Suprapubic skin (tissue), 4 donors: ENCODE measurements around the gene ROBO1. TPM values are rescaled to one million over a fixed set of nuclear protein-coding genes. Genes with fewer than 3 reads are reported as not detected.

Experiments used
- DNase-seq, 2 donors: peaks; one replicate each; pipeline ENCODE4 v3.0.0-alpha.2; 2019; ENCODE audit warnings: low spot score in 2 of 2
- H3K27ac ChIP-seq: fragments of 200-600 bp; sonication (generic); one replicate; pipeline ENCODE4 v1.5.1; 2019
- H3K27me3 ChIP-seq: fragments of 200-600 bp; sonication (generic); one replicate; pipeline ENCODE4 v1.5.1; 2019
- H3K36me3 ChIP-seq: fragments of 200-600 bp; sonication (generic); one replicate; pipeline ENCODE4 v1.5.1; 2019
- H3K4me1 ChIP-seq: fragments of 200-600 bp; sonication (generic); one replicate; pipeline ENCODE4 v1.5.1; 2019
- H3K4me3 ChIP-seq: fragments of 200-600 bp; sonication (generic); one replicate; pipeline ENCODE4 v1.5.1; 2019; ENCODE audit warnings: mild to moderate bottlenecking
- H3K9me3 ChIP-seq: fragments of 200-600 bp; sonication (generic); one replicate; pipeline ENCODE4 v1.5.1; 2019
- EP300 ChIP-seq: sonication (generic); formaldehyde crosslinking; IDR thresholded peaks from one replicate; pipeline ENCODE4 v1.6.1; 2017; ENCODE audit warnings: antibody characterized with exemption
- POLR2A ChIP-seq, 2 donors: fragments of 450-650 bp; IDR thresholded peaks; one replicate each; pipeline ENCODE4 v1.6.1; 2017; ENCODE audit warnings: antibody characterized with exemption in 2 of 2, mild to moderate bottlenecking in 2 of 2, moderate library complexity in 2 of 2
- POLR2AphosphoS5 ChIP-seq, 3 donors: sonication (generic); formaldehyde crosslinking; IDR thresholded peaks; one replicate each; pipeline ENCODE4 v1.6.1; 2017; ENCODE audit warnings: antibody characterized with exemption in 3 of 3
- WGBS: methylation state at CpG from one replicate; pipeline ENCODE4 v1.1.5; 2018; 5-methylcytosine and 5-hydroxymethylcytosine counted together
- total RNA-seq, 4 donors: library from RNA; depleted of rRNA; stranded (reverse); fragments of >200 nt; gene quantifications; one replicate each; pipeline ENCODE4 v1.1.0, GENCODE V29; 2016
- TF ChIP-seq, protein P1 (sequence below), 2 donors: fragments of 200-600 bp in 1 of 2; fragments of 450-650 bp in 1 of 2; sonication (generic) in 1 of 2; IDR thresholded peaks; one replicate each; pipeline ENCODE4 v1.5.1; 2016 to 2019; ENCODE audit warnings: antibody characterized with exemption in 2 of 2, mild to moderate bottlenecking in 1 of 2, moderate library complexity in 1 of 2

ROBO1 gene
- total RNA-seq, 4 donors from 2014 or later, result 67.7 to 80.3 (median 71.3) TPM

- H3K27ac ChIP-seq, result no peak overlapping the region
- no peaks in the 10 kb centered on the region for H3K36me3 ChIP-seq
- no peak for TF ChIP-seq POLR2A (IDR thresholded peaks at IDR 0.05)
- TF ChIP-seq POLR2AphosphoS5 (IDR thresholded peaks at IDR 0.05), result no peak
- no peak for TF ChIP-seq EP300
- peaks cover 14% of the 10 kb centered on the region for H3K4me1 ChIP-seq
- H3K27me3 ChIP-seq, result no peaks in the 10 kb centered on the region
- no peaks in the 10 kb centered on the region for H3K9me3 ChIP-seq
- H3K4me3 ChIP-seq, result no peak overlapping the region
- DNase-seq, result no peak
- WGBS, result 52% methylated on average over 3 of the region's 3 CpGs
Measured at GRCh38 chr3:78845605-78846004, 922.2 kb downstream of the ROBO1 start.

GRCh38 chr3:78844307-78844706, 923.5 kb downstream of the ROBO1 start:
- Histone ChIP-seq H3K9me3 (no peaks in the 10 kb centered on the region), H3K4me1 (peaks cover 14% of the 10 kb centered on the region), H3K4me3 (no peak overlapping the region), H3K36me3 (no peaks in the 10 kb centered on the region), H3K27me3 (no peaks in the 10 kb centered on the region), H3K27ac (no peak overlapping the region)
- WGBS, result 92% methylated on average over 4 of the region's 4 CpGs
- DNase-seq, result no peak
- TF ChIP-seq POLR2AphosphoS5 (IDR thresholded peaks at IDR 0.05) (no peak), POLR2A (IDR thresholded peaks at IDR 0.05) (no peak), EP300 (no peak)
- TF ChIP-seq, protein P1, sequence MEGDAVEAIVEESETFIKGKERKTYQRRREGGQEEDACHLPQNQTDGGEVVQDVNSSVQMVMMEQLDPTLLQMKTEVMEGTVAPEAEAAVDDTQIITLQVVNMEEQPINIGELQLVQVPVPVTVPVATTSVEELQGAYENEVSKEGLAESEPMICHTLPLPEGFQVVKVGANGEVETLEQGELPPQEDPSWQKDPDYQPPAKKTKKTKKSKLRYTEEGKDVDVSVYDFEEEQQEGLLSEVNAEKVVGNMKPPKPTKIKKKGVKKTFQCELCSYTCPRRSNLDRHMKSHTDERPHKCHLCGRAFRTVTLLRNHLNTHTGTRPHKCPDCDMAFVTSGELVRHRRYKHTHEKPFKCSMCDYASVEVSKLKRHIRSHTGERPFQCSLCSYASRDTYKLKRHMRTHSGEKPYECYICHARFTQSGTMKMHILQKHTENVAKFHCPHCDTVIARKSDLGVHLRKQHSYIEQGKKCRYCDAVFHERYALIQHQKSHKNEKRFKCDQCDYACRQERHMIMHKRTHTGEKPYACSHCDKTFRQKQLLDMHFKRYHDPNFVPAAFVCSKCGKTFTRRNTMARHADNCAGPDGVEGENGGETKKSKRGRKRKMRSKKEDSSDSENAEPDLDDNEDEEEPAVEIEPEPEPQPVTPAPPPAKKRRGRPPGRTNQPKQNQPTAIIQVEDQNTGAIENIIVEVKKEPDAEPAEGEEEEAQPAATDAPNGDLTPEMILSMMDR (IDR thresholded peaks at IDR 0.05), result no peak

DNA sequence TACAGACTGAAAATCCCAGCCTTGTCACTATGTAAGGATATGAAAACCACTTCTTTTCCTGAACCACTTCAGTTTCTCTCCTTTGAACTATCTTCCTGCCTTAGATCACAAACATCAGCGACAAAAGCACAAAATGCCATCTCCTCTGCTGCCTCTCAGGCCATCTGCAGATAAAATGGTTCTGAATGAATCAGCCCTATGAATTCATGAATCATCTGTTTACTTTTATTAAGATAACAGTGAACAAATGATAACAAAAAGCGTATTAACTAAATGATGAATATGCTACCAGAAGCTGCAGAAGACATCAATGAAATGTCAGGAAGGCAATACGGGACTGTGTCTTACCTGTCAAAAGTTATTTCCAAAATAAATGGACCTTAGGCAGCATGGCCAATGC, 928.1 kb downstream of the ROBO1 start:
- no peaks in the 10 kb centered on the region for H3K9me3 ChIP-seq
- H3K27ac ChIP-seq, result no peak overlapping the region
- no peak for DNase-seq
- H3K4me1 ChIP-seq, result no peaks in the 10 kb centered on the region
- WGBS, result 42% methylated on average over 3 of the region's 3 CpGs
- no peak overlapping the region for H3K4me3 ChIP-seq
- TF ChIP-seq POLR2A (IDR thresholded peaks at IDR 0.05) (no peak), POLR2AphosphoS5 (IDR thresholded peaks at IDR 0.05) (no peak), EP300 (no peak)
- TF ChIP-seq, protein P1 (IDR thresholded peaks at IDR 0.05), result no peak
- H3K36me3 ChIP-seq, result no peaks in the 10 kb centered on the region
- no peaks in the 10 kb centered on the region for H3K27me3 ChIP-seq

GRCh38 chr3:78838362-78838761, 929.4 kb downstream of the ROBO1 start:
- no peaks in the 10 kb centered on the region for H3K4me1 ChIP-seq
- H3K27ac ChIP-seq, result no peak overlapping the region
- TF ChIP-seq POLR2A (IDR thresholded peaks at IDR 0.05) (no peak), POLR2AphosphoS5 (IDR thresholded peaks at IDR 0.05) (no peak), EP300 (no peak)
- TF ChIP-seq, protein P1 (IDR thresholded peaks at IDR 0.05), result no peak
- no peaks in the 10 kb centered on the region for H3K9me3 ChIP-seq
- DNase-seq, result no peak
- no peak overlapping the region for H3K4me3 ChIP-seq
- 89% methylated on average over 4 of the region's 4 CpGs for WGBS
- no peaks in the 10 kb centered on the region for H3K36me3 ChIP-seq
- H3K27me3 ChIP-seq, result no peaks in the 10 kb centered on the region

GRCh38 chr3:78834910-78835309, 932.9 kb downstream of the ROBO1 start:
- Histone ChIP-seq H3K4me3 (no peak overlapping the region), H3K27ac (no peak overlapping the region), H3K9me3 (no peaks in the 10 kb centered on the region), H3K27me3 (no peaks in the 10 kb centered on the region), H3K36me3 (no peaks in the 10 kb centered on the region), H3K4me1 (no peaks in the 10 kb centered on the region)
- WGBS, result 67% methylated on average over 3 of the region's 3 CpGs
- no peak for DNase-seq
- no peak for TF ChIP-seq POLR2AphosphoS5 (IDR thresholded peaks at IDR 0.05)
- no peak for TF ChIP-seq EP300
- TF ChIP-seq, protein P1 (IDR thresholded peaks at IDR 0.05), result no peak
- no peak for TF ChIP-seq POLR2A (IDR thresholded peaks at IDR 0.05)

DNA sequence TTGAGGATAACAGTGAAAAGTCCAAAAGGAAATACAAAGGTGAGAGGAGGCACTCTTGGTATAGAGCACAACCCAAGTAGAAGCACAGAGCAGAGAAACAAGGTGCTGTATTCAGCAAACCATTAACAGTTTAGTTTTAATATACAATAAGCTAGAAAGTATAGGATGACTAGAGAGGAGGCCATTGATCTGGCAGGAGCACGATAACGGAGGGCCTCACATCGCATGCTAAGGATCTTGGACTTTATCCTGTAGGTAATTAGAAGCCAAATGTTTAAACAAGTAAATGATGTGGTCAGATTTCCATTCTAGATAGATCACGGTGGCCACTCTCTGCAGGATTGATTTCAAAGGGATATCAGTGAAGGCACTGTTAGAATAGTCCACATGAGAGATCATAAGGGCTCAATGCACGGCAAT, 935.0 kb downstream of the ROBO1 start:
- Histone ChIP-seq H3K9me3 (no peaks in the 10 kb centered on the region), H3K36me3 (no peaks in the 10 kb centered on the region), H3K4me3 (no peak overlapping the region), H3K27me3 (no peaks in the 10 kb centered on the region), H3K27ac (no peak overlapping the region), H3K4me1 (no peaks in the 10 kb centered on the region)
- no peak for DNase-seq
- TF ChIP-seq, protein P1 (IDR thresholded peaks at IDR 0.05), result no peak
- TF ChIP-seq EP300 (no peak), POLR2AphosphoS5 (IDR thresholded peaks at IDR 0.05) (no peak), POLR2A (IDR thresholded peaks at IDR 0.05) (no peak)
- 97% methylated on average over 5 of the region's 5 CpGs for WGBS
